ENCODE measurements around the gene EML3.
"Not testable (repeated sequence)": the region's sequence is repeated elsewhere in the genome, so short reads cannot be mapped to it uniquely, and the experiment has no call there.

Gene EML3

GRCh38 chr11:62612366-62613290, at the start of gene EML3, which contains the start of gene ROM1:
Gene EML3 (minus strand): TSS chr11:62612775. CDS start chr11:62612457, 318 bp downstream.
Gene ROM1 (plus strand): TSS chr11:62613257. CDS start chr11:62613282, 25 bp downstream.
- DNase-seq = peak; percentile 69 to 70

- DNase-seq = no peak
Measured at GRCh38 chr11:62656796-62657429, 44.3 kb upstream of the EML3 start.

- DNase-seq = no peak
Measured at GRCh38 chr11:62654297-62654696, 41.7 kb upstream of the EML3 start.

- DNase-seq = no peak
Measured at GRCh38 chr11:62652161-62653006, 39.8 kb upstream of the EML3 start.

- not testable (repeated sequence) for DNase-seq
Measured at GRCh38 chr11:62650283-62650682, 37.7 kb upstream of the EML3 start.

- no peak for DNase-seq
Measured at GRCh38 chr11:62649486-62649885, 36.9 kb upstream of the EML3 start.

GRCh38 chr11:62648967-62649364, 36.4 kb upstream of the EML3 start:
- DNase-seq = no peak

- DNase-seq = no peak
Measured at GRCh38 chr11:62648185-62648966, 35.8 kb upstream of the EML3 start.

GRCh38 chr11:62647609-62648005, 35.0 kb upstream of the EML3 start:
- DNase-seq = no peak

GRCh38 chr11:62646825-62647608, 34.4 kb upstream of the EML3 start:
- no peak for DNase-seq

- DNase-seq = peak; percentile 96 to 97
Measured at GRCh38 chr11:62645946-62646824, 33.6 kb upstream of the EML3 start, which contains the start of gene GANAB. Gene GANAB (minus strand): TSS chr11:62646613. CDS start chr11:62646599, 14 bp downstream.

GRCh38 chr11:62645671-62645945, 33.0 kb upstream of the EML3 start:
- no peak for DNase-seq

GRCh38 chr11:62644220-62644619, 31.6 kb upstream of the EML3 start:
- no peak for DNase-seq

GRCh38 chr11:62632492-62632891, 19.9 kb upstream of the EML3 start:
- no peak for DNase-seq

- no peak for DNase-seq
Measured at GRCh38 chr11:62627713-62628112, 15.1 kb upstream of the EML3 start.

GRCh38 chr11:62622476-62623089, 10.0 kb upstream of the EML3 start:
- no peak for DNase-seq

GRCh38 chr11:62621567-62622470, 9.2 kb upstream of the EML3 start, which contains the start of gene B3GAT3:
Gene B3GAT3 (minus strand): TSS chr11:62621986. CDS start chr11:62621947, 39 bp downstream.
- DNase-seq = peak; percentile 95 to 98

GRCh38 chr11:62621027-62621566, 8.5 kb upstream of the EML3 start:
- no peak for DNase-seq

All from NCI-H1930 (cell line).